H1 (cell line): ENCODE data around the gene MFSD2B. TPM values are rescaled to one million over a fixed set of nuclear protein-coding genes. Genes with fewer than 3 reads are reported as not detected.

ENCODE experiments used
- CTCF ChIA-PET: fragments of 300-600 bp; sonication (Branson Sonifier 250); formaldehyde crosslinking; loops from one replicate; lab custom pipeline; 2021; ENCODE audit not compliant: partially characterized antibody; lab: Charles Lee
- POLR2A ChIA-PET: fragments of 300-600 bp; sonication (Branson Sonifier 250); formaldehyde crosslinking; loops from one replicate; lab custom pipeline; 2021; ENCODE audit warnings: inconsistent platforms; ENCODE audit not compliant: partially characterized antibody; lab: Charles Lee
- DNase-seq, 2 experiments: peaks; one replicate each; pipeline versions ENCODE4 v3.0.0 to v3.0.0-alpha.2; 2010 to 2022; ENCODE audit warnings: low spot score in 2 of 2, low read depth in 1 of 2, mixed read lengths in 1 of 2
- FAIRE-seq: peaks from 2 replicates; lab custom pipeline; 2011; peaks lifted over from hg19 to GRCh38; lab: Jason Lieb, UNC
- H2AFZ ChIP-seq: 2 replicates; pipeline ENCODE4 v1.8.1; 2012; ENCODE audit warnings: low read length, inconsistent platforms
- H2AK5ac ChIP-seq: 2 replicates; pipeline ENCODE4 v1.6.1; 2013; ENCODE audit warnings: low read depth, low read length
- H2BK120ac ChIP-seq: replicated peaks from 2 replicates; pipeline ENCODE3; 2013; ENCODE audit warnings: low read depth, low read length, inconsistent platforms
- H2BK12ac ChIP-seq: 2 replicates; pipeline ENCODE4 v1.6.1; 2013; ENCODE audit warnings: low read depth, low read length
- H2BK15ac ChIP-seq: 2 replicates; pipeline ENCODE4 v1.6.1; 2013; ENCODE audit warnings: low read length
- H2BK20ac ChIP-seq: 2 replicates; pipeline ENCODE4 v1.6.1; 2013; ENCODE audit warnings: low read length
- H2BK5ac ChIP-seq: 2 replicates; pipeline ENCODE4 v1.6.1; 2013; ENCODE audit warnings: low read depth, low read length
- H3K14ac ChIP-seq: 2 replicates; pipeline ENCODE4 v1.6.1; 2013; ENCODE audit warnings: inconsistent platforms; ENCODE audit not compliant: insufficient read length
- H3K18ac ChIP-seq: 2 replicates; pipeline ENCODE4 v1.6.1; 2013; ENCODE audit warnings: low read length; ENCODE audit errors: extremely low read depth
- H3K23ac ChIP-seq: 2 replicates; pipeline ENCODE4 v1.6.1; 2013; ENCODE audit warnings: inconsistent platforms; ENCODE audit not compliant: insufficient read length
- H3K23me2 ChIP-seq: 2 replicates; pipeline ENCODE4 v1.6.1; 2013; ENCODE audit warnings: low read depth, low read length
- H3K27ac ChIP-seq: 2 replicates; pipeline ENCODE4 v1.6.1; 2011; ENCODE audit warnings: low read depth, low read length, inconsistent platforms
- H3K27me3 ChIP-seq, 4 experiments: replicated peaks in 1 of 4; 1 replicate in 1 of 4; 2 replicates in 3 of 4; pipeline versions ENCODE4 v1.6.1 to v1.8.1; 2011 to 2013; ENCODE audit warnings: low read length in 3 of 4, mild to moderate bottlenecking in 3 of 4, inconsistent platforms in 2 of 4, mixed read lengths in 2 of 4, moderate library complexity in 1 of 4; ENCODE audit not compliant: control insufficient read depth in 3 of 4, insufficient read depth in 3 of 4; ENCODE audit errors: extremely low read depth in 1 of 4
- H3K36me3 ChIP-seq, 4 experiments: 2 replicates each; pipeline versions ENCODE4 v1.6.1 to v1.8.1; 2011 to 2013; ENCODE audit warnings: mild to moderate bottlenecking in 4 of 4, low read length in 3 of 4, moderate library complexity in 2 of 4, control low read depth in 1 of 4, inconsistent platforms in 1 of 4; ENCODE audit not compliant: insufficient read depth in 4 of 4, control insufficient read depth in 2 of 4
- H3K4ac ChIP-seq: replicated peaks from 2 replicates; pipeline ENCODE3; 2013; ENCODE audit warnings: low read length, low read depth, mixed read lengths, inconsistent platforms; ENCODE audit not compliant: insufficient read length
- H3K4me1 ChIP-seq, 4 experiments: replicated peaks in 1 of 4; 1 replicate in 1 of 4; 2 replicates in 3 of 4; pipeline versions ENCODE4 v1.6.1 to v1.8.1; 2011 to 2013; ENCODE audit warnings: low read length in 3 of 4, inconsistent platforms in 2 of 4, mixed read lengths in 1 of 4; ENCODE audit not compliant: insufficient read depth in 4 of 4, control insufficient read depth in 3 of 4
- H3K4me2 ChIP-seq, 2 experiments: 2 replicates each; pipeline versions ENCODE4 v1.6.1 to v1.8.1; 2011 to 2013; ENCODE audit warnings: low read depth in 2 of 2, low read length in 2 of 2, control low read depth in 1 of 2, inconsistent platforms in 1 of 2, mild to moderate bottlenecking in 1 of 2; ENCODE audit not compliant: insufficient read depth in 1 of 2
- H3K4me3 ChIP-seq, 4 experiments: fragments of 200-600, 300-600 bp in 1 of 4; sonication (generic), shearing (Covaris generic), sonication (Bioruptor Twin) in 1 of 4; 2 replicates each; pipeline versions ENCODE4 v1.5.1 to v1.8.1; 2011 to 2016; ENCODE audit warnings: low read length in 4 of 4, low read depth in 3 of 4, control low read depth in 2 of 4, inconsistent platforms in 2 of 4, mild to moderate bottlenecking in 2 of 4, mixed read lengths in 1 of 4, moderate library complexity in 1 of 4; ENCODE audit not compliant: insufficient read depth in 2 of 4; ENCODE audit errors: extremely low read depth in 1 of 4
- H3K56ac ChIP-seq: replicated peaks from 2 replicates; pipeline ENCODE3; 2013; ENCODE audit warnings: low read depth, mild to moderate bottlenecking, mixed read lengths, low read length, inconsistent platforms; ENCODE audit not compliant: insufficient read length
- H3K79me1 ChIP-seq: 2 replicates; pipeline ENCODE4 v1.6.1; 2013; ENCODE audit warnings: low read depth, low read length, control low read depth
- H3K79me2 ChIP-seq, 2 experiments: 2 replicates each; pipeline versions ENCODE4 v1.6.1 to v1.8.1; 2012 to 2013; ENCODE audit warnings: low read length in 2 of 2, mild to moderate bottlenecking in 2 of 2, inconsistent platforms in 1 of 2; ENCODE audit not compliant: insufficient read depth in 2 of 2, control insufficient read depth in 1 of 2
- H3K9ac ChIP-seq, 4 experiments: replicated peaks in 1 of 4; 1 replicate in 1 of 4; 2 replicates in 3 of 4; pipeline versions ENCODE4 v1.6.1 to v1.8.1; 2011 to 2013; ENCODE audit warnings: low read depth in 3 of 4, low read length in 3 of 4, control low read depth in 2 of 4, mild to moderate bottlenecking in 2 of 4, moderate library complexity in 2 of 4, inconsistent platforms in 1 of 4; ENCODE audit errors: extremely low read depth in 1 of 4
- H3K9me3 ChIP-seq, 2 experiments: 2 replicates each; pipeline versions ENCODE4 v1.6.1 to v1.8.1; 2012 to 2013; ENCODE audit warnings: mild to moderate bottlenecking in 2 of 2, moderate library complexity in 2 of 2, control low read depth in 1 of 2, inconsistent platforms in 1 of 2, low read depth in 1 of 2, low read length in 1 of 2, mixed read lengths in 1 of 2; ENCODE audit not compliant: insufficient read depth in 2 of 2
- H4K20me1 ChIP-seq, 2 experiments: replicated peaks in 1 of 2; 2 replicates each; pipeline versions ENCODE3 to v1.8.1; 2011 to 2013; ENCODE audit warnings: inconsistent platforms in 2 of 2, low read length in 2 of 2, mild to moderate bottlenecking in 1 of 2; ENCODE audit not compliant: insufficient read depth in 2 of 2, control insufficient read depth in 1 of 2
- H4K5ac ChIP-seq: 2 replicates; pipeline ENCODE4 v1.6.1; 2013; ENCODE audit warnings: low read length, low read depth, mixed read lengths, inconsistent platforms; ENCODE audit not compliant: insufficient read length
- H4K8ac ChIP-seq: 2 replicates; pipeline ENCODE4 v1.8.0; 2013; ENCODE audit warnings: mild to moderate bottlenecking, moderate library complexity, low read length, inconsistent platforms; ENCODE audit not compliant: insufficient read depth; ENCODE audit errors: extremely low read depth
- H4K91ac ChIP-seq: replicated peaks from 2 replicates; pipeline ENCODE3; 2013; ENCODE audit warnings: low read length, mixed read lengths, inconsistent platforms; ENCODE audit not compliant: insufficient read length
- EZH2 ChIP-seq: fragments of 200-600 bp; sonication (generic); IDR thresholded peaks from 2 replicates; pipeline ENCODE4 v1.7.1; 2012; ENCODE audit warnings: low read depth, mild to moderate bottlenecking, moderate library complexity, low read length, inconsistent platforms; ENCODE audit not compliant: severe bottlenecking
- FOSL1 ChIP-seq: IDR thresholded peaks from 2 replicates; pipeline ENCODE4 v1.6.1; 2011; ENCODE audit warnings: mild to moderate bottlenecking, low read depth, low read length, moderate library complexity; ENCODE audit not compliant: insufficient read depth
- GTF2F1 ChIP-seq: IDR thresholded peaks from 2 replicates; pipeline ENCODE4 v1.6.1; 2012; ENCODE audit warnings: low read depth, low read length, improper control_type of control experiment, borderline replicate concordance
- HDAC2 ChIP-seq, 2 experiments: fragments of 300-600 bp in 1 of 2; sonication (generic) in 1 of 2; IDR thresholded peaks; 2 replicates each; pipeline ENCODE4 v1.6.1; 2011 to 2012; ENCODE audit warnings: low read depth in 2 of 2, low read length in 2 of 2, mild to moderate bottlenecking in 2 of 2, moderate library complexity in 2 of 2, borderline replicate concordance in 1 of 2, inconsistent platforms in 1 of 2
- KDM5A ChIP-seq: fragments of 200-600 bp; IDR thresholded peaks from 2 replicates; pipeline ENCODE4 v1.7.1; 2012; ENCODE audit warnings: mild to moderate bottlenecking, low read length, inconsistent platforms, mixed read lengths
- NANOG ChIP-seq: IDR thresholded peaks from 2 replicates; pipeline ENCODE4 v1.6.1; 2011; ENCODE audit warnings: low read length, low read depth, mild to moderate bottlenecking, inconsistent platforms; ENCODE audit not compliant: insufficient read depth, poor library complexity, severe bottlenecking
- RNF2 ChIP-seq: fragments of 200-900, 300-1000 bp; sonication (generic); IDR thresholded peaks from 2 replicates; pipeline ENCODE4 v1.7.1; 2016; ENCODE audit warnings: borderline replicate concordance, low read depth, mild to moderate bottlenecking, antibody characterized with exemption, low read length; ENCODE audit not compliant: poor library complexity, severe bottlenecking; ENCODE audit errors: missing control alignments
- SIX5 ChIP-seq: IDR thresholded peaks from 2 replicates; pipeline ENCODE4 v1.6.1; 2011; ENCODE audit warnings: mild to moderate bottlenecking, low read depth, low read length
- SP4 ChIP-seq: IDR thresholded peaks from 2 replicates; pipeline ENCODE4 v1.6.1; 2012; ENCODE audit warnings: low read length, inconsistent platforms
- SRF ChIP-seq: IDR thresholded peaks from 2 replicates; pipeline ENCODE4 v1.6.1; 2011; ENCODE audit warnings: mild to moderate bottlenecking, low read depth, low read length, moderate library complexity
- TAF1 ChIP-seq: IDR thresholded peaks from 2 replicates; pipeline ENCODE4 v1.6.1; 2011; ENCODE audit warnings: mild to moderate bottlenecking, low read depth, low read length
- WGBS, 2 experiments: shearing (Covaris generic) in 1 of 2; methylation state at CpG; one replicate each; pipeline versions ENCODE4 v1.1.6 to v1.1.7; 2013 to 2015; ENCODE audit warnings: low lambda C conversion rate in 2 of 2, mixed read lengths in 2 of 2, inconsistent platforms in 1 of 2, low coverage in 1 of 2, missing lambda C conversion rate in 1 of 2; ENCODE audit not compliant: insufficient replicate concordance in 2 of 2, insufficient coverage in 1 of 2, insufficient read length in 1 of 2; ENCODE audit errors: extremely low coverage in 1 of 2, missing lambda C conversion rate in 1 of 2; 5-methylcytosine and 5-hydroxymethylcytosine counted together
- polyA plus RNA-seq, 7 experiments: library from polyadenylated mRNA; depleted of rRNA in 3 of 7; stranded (reverse) in 5 of 7; unstranded in 2 of 7; fragments of >200 nt in 5 of 7; fragments of 200-250 nt in 2 of 7; gene quantifications; 1 replicate in 5 of 7; 2 replicates in 1 of 7; 4 replicates in 1 of 7; pipeline versions ENCODE4 v1.2.1 to v1.2.3, GENCODE V29; 2011 to 2013; ENCODE audit warnings: missing spikeins in 2 of 7, mixed read lengths in 2 of 7
- total RNA-seq: library from RNA; stranded (reverse); fragmentation: NEBNext Ultra II Directional; extraction: Animal tissue kit (Norgen Biotek cat#: 25700); gene quantifications from 2 replicates; pipeline ENCODE4 v1.2.1, GENCODE V29; 2021

Gene MFSD2B
- total and polyA plus RNA-seq, 2 of the 8 experiments (the other 6 are each of a cell fraction or from before 2014, with no cell fraction given): 0.33 to 0.48 TPM

DNA sequence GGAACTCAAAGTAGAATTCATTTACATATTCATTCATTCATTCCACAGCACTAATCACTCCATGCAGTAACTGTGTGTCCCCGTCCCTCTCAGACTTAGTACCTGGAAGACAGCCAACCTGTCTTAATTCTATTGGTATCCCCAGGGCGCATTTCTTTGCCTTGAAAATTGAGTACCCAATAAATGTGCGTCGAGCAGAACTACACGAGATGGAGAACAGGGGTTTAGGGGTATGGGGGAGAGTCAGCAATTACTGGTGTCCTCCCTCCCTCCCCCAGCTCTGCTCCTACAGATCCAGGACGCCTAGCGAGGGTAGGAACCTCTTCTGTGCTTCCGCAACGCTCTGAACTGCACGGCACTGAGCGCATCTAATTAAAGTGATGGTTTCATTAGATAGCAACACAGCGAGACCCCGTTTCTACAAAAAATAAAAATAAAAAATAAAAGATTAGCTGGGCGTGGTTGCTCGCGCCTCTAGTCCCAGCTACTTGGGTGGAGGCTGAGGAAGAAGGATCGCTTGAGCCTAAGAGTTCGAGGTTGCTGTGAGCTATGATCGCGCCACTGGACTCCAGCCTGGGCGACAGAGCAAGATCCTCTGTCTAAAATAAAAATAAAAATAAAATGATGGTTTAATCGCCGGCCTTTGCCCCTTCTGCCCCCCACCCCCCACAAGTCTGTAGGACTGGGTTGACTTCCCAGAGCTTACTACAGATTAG, 39.0 kb downstream of the MFSD2B start:
- FAIRE-seq: no peak
- H3K9ac ChIP-seq: peak overlapping the region in 1 of 4 experiments; percentile 51; a peak in 1 of 7 replicates

More for the DNA sequence above, 39.0 kb downstream of the MFSD2B start:
- Histone ChIP-seq H3K4me3 (peak overlapping the region; percentile 78 to 95 (median 83); a peak in 7 of 8 replicates), H3K9me3 (no peaks in the 10 kb centered on the region), H4K91ac (no peak overlapping the region), H3K23ac (no peak overlapping the region), H2AK5ac (no peak overlapping the region), H3K27ac (no peak overlapping the region), H4K20me1 (peaks cover 0 to 3% of the 10 kb centered on the region in 2 experiments), H2BK20ac (no peak overlapping the region), H3K79me1 (peaks cover 2% of the 10 kb centered on the region; the same call in 1 of the 2 replicates), H3K4me2 (peak overlapping the region; percentile 88 to 91), H3K18ac (no peak overlapping the region), H2BK120ac (no peak overlapping the region), H3K4ac (no peak overlapping the region), H3K27me3 (no peaks in the 10 kb centered on the region), H3K4me1 (peaks cover 5 to 12% (median 6%) of the 10 kb centered on the region in 4 experiments; a peak in 5 of 7 replicates), H3K79me2 (peaks cover 0 to 31% of the 10 kb centered on the region in 2 experiments; a peak in 3 of 4 replicates), H3K56ac (no peak overlapping the region), H3K23me2 (peaks cover 5% of the 10 kb centered on the region; the same call in 1 of the 2 replicates), H2AFZ (no peak overlapping the region), H2BK12ac (no peak overlapping the region), H3K14ac (no peak overlapping the region), H3K36me3 (0 out of 8 replicates have a peak, but pooled peaks cover 0 to 2% (median 0%) of the 10 kb centered on the region in 4 experiments), H2BK15ac (no peak overlapping the region), H2BK5ac (no peak overlapping the region), H4K5ac (no peak overlapping the region), H4K8ac (no peak overlapping the region)
- 54% methylated on average over 23 of the region's 23 CpGs; no CpG with 5 or more reads in 1 of the 2 experiments for WGBS, 2 experiments
- ChIA-PET POLR2A (interaction anchor here (0.8 to 3.1 kb wide), 7 partner anchors 17 to 122 kb away, joined by 3 to 22 read pairs (median 3); partner anchors contain the start of genes ATAD2B, SF3B6 and TP53I3), CTCF (interaction anchor here (0.6 to 4.8 kb wide), 2 partner anchors 11 to 115 kb away, joined by 3 to 23 read pairs; no protein-coding TSS in a partner anchor)
- no peak for DNase-seq
- no peak for TF ChIP-seq EZH2
- no peak for TF ChIP-seq SIX5
- TF ChIP-seq SRF: no peak
- TF ChIP-seq KDM5A: no peak
- no peak for TF ChIP-seq SP4
- no peak for TF ChIP-seq GTF2F1
- TF ChIP-seq NANOG: no peak
- TF ChIP-seq FOSL1: no peak
- no peak for TF ChIP-seq TAF1
- TF ChIP-seq HDAC2 (IDR thresholded peaks at IDR 0.05; ENCODE audit: borderline replicate concordance in 1 of 2, low read depth in 2 of 2, low read length in 2 of 2): no peak
- no peak for TF ChIP-seq RNF2
